A673 (cell line): Measurements from ENCODE around the gene SLC23A2. TPM values are rescaled to one million over a fixed set of nuclear protein-coding genes. Genes with fewer than 3 reads are reported as not detected.

Experiments used
- BruUV-seq: library from RNA; stranded (reverse); fragments of 400-500 nt; replicated peaks from 2 replicates; lab custom pipeline; 2021; lab: Mats Ljungman, UMichigan
- CTCF ChIA-PET: fragments of 300-600 bp; sonication (Branson Sonifier 250); formaldehyde crosslinking; loops from one replicate; lab custom pipeline; 2022; ENCODE audit warnings: antibody characterized with exemption; lab: Charles Lee
- POLR2A ChIA-PET: fragments of 300-600 bp; sonication (Branson Sonifier 250); formaldehyde crosslinking; loops from one replicate; lab custom pipeline; 2022; ENCODE audit warnings: antibody characterized with exemption; ENCODE audit not compliant: low non-redundant PET; lab: Charles Lee
- DNase-seq: peaks from one replicate; pipeline ENCODE4 v3.0.0-alpha.2; 2015; ENCODE audit warnings: low spot score
- H3K27ac ChIP-seq: fragments of 200-600 bp; sonication (generic); 2 replicates; pipeline ENCODE4 v1.5.1; 2016; ENCODE audit warnings: mixed run types, low read depth, mild to moderate bottlenecking, mixed read lengths, antibody characterized with exemption, low read length; ENCODE audit not compliant: poor library complexity, severe bottlenecking
- H3K27me3 ChIP-seq: fragments of 200-600 bp; sonication (generic); replicated peaks from 2 replicates; pipeline ENCODE4 v1.6.1; 2017; ENCODE audit warnings: mixed run types, low read depth, mild to moderate bottlenecking, mixed read lengths, antibody characterized with exemption, low read length; ENCODE audit not compliant: insufficient read depth, poor library complexity
- H3K36me3 ChIP-seq: fragments of 200-600 bp; sonication (generic); 2 replicates; pipeline ENCODE4 v1.6.1; 2016; ENCODE audit warnings: mixed run types, mild to moderate bottlenecking, mixed read lengths, antibody characterized with exemption, low read length; ENCODE audit not compliant: insufficient read depth, poor library complexity, severe bottlenecking
- H3K4me1 ChIP-seq: fragments of 200-600 bp; sonication (generic); 2 replicates; pipeline ENCODE4 v1.6.1; 2017; ENCODE audit warnings: mixed run types, mild to moderate bottlenecking, mixed read lengths, antibody characterized with exemption, low read length; ENCODE audit not compliant: insufficient read depth, poor library complexity, severe bottlenecking
- H3K4me3 ChIP-seq: fragments of 200-600 bp; sonication (generic); 2 replicates; pipeline ENCODE4 v1.5.1; 2016; ENCODE audit warnings: low read depth, mixed run types, mild to moderate bottlenecking, mixed read lengths, low read length; ENCODE audit not compliant: poor library complexity, severe bottlenecking
- H3K9me3 ChIP-seq: fragments of 200-600 bp; sonication (generic); 2 replicates; pipeline ENCODE4 v1.6.1; 2016; ENCODE audit warnings: mixed run types, low read depth, mild to moderate bottlenecking, mixed read lengths, antibody characterized with exemption, low read length; ENCODE audit not compliant: poor library complexity, severe bottlenecking
- CTCF ChIP-seq: fragments of 300-800, 200-600 bp; sonication (generic); conservative IDR thresholded peaks from 2 replicates; pipeline ENCODE4 v1.5.1; 2017; ENCODE audit warnings: low read depth, mild to moderate bottlenecking, antibody characterized with exemption, low read length, moderate library complexity, mixed read lengths
- EZH2 ChIP-seq: fragments of 200-600 bp; sonication (generic); IDR thresholded peaks from 2 replicates; pipeline ENCODE4 v1.6.1; 2017; ENCODE audit warnings: borderline replicate concordance, low read depth, mild to moderate bottlenecking, mixed read lengths, antibody characterized with exemption, low read length; ENCODE audit not compliant: poor library complexity, severe bottlenecking
- intact Hi-C: fragments of 100-400 bp; cut with micrococcal nuclease; formaldehyde crosslinking; loops from one replicate; pipeline ENCODE4 v1.10.0; 2022; ENCODE audit not compliant: unreplicated experiment
- total RNA-seq: library from RNA; stranded (reverse); gene quantifications from 2 replicates; pipeline ENCODE4 v1.2.3, GENCODE V29; 2021

The SLC23A2 gene
- total RNA-seq, 1 experiment from 2014 or later: 29.4 TPM

GRCh38 chr20:4862661-4863060 lies 138.6 kb downstream of the SLC23A2 start:
- Histone ChIP-seq H3K4me3 (no peak overlapping the region), H3K4me1 (no peaks in the 10 kb centered on the region), H3K36me3 (peaks cover 27% of the 10 kb centered on the region), H3K27me3 (no peaks in the 10 kb centered on the region), H3K9me3 (no peaks in the 10 kb centered on the region), H3K27ac (no peak overlapping the region)
- intact Hi-C loops: no loop called here
- BruUV-seq: no TSS peak
- DNase-seq: no peak
- ChIA-PET CTCF (no interaction called here), POLR2A (no interaction called here)
- TF ChIP-seq CTCF (no peak), EZH2 (no peak)

- H3K36me3 ChIP-seq: peaks cover 27% of the 10 kb centered on the region
- H3K4me3 ChIP-seq: no peak overlapping the region
- intact Hi-C loops: no loop called here
- ChIA-PET CTCF (no interaction called here), POLR2A (no interaction called here)
- TF ChIP-seq CTCF (no peak), EZH2 (no peak)
- no peak for DNase-seq
- no peaks in the 10 kb centered on the region for H3K9me3 ChIP-seq
- H3K27ac ChIP-seq: no peak overlapping the region
- no TSS peak for BruUV-seq
- no peaks in the 10 kb centered on the region for H3K4me1 ChIP-seq
- no peaks in the 10 kb centered on the region for H3K27me3 ChIP-seq
Observed at GRCh38 chr20:4861961-4862360, 139.3 kb downstream of the SLC23A2 start.

- no TSS peak for BruUV-seq
Observed at GRCh38 chr20:4858000-4858399, 143.3 kb downstream of the SLC23A2 start.

More at GRCh38 chr20:4858000-4858399, 143.3 kb downstream of the SLC23A2 start:
- Histone ChIP-seq H3K4me1 (no peaks in the 10 kb centered on the region), H3K27me3 (no peaks in the 10 kb centered on the region), H3K9me3 (no peaks in the 10 kb centered on the region), H3K4me3 (no peak overlapping the region), H3K36me3 (peaks cover 33% of the 10 kb centered on the region), H3K27ac (no peak overlapping the region)
- no peak for TF ChIP-seq CTCF
- TF ChIP-seq EZH2: no peak
- DNase-seq: no peak
- intact Hi-C loops: no loop called here
- ChIA-PET POLR2A (no interaction called here), CTCF (no interaction called here)
